Coronary artery (tissue), 2 donors: ENCODE data around the gene TSEN34.
"Not testable (repeated sequence)": the region's sequence is repeated elsewhere in the genome, so short reads cannot be mapped to it uniquely, and the experiment has no call there.

Source experiments
- DNase-seq: peaks from one replicate; pipeline ENCODE4 v3.0.0-alpha.2; 2017; ENCODE audit warnings: low spot score
- H3K27ac ChIP-seq, 2 donors: fragments of 200-600 bp; sonication (generic); one replicate each; pipeline ENCODE4 v1.5.1; 2016 to 2019
- H3K4me3 ChIP-seq: fragments of 200-600 bp; sonication (generic); 2 replicates; pipeline ENCODE4 v1.5.1; 2016; ENCODE audit warnings: mild to moderate bottlenecking, moderate library complexity
- CTCF ChIP-seq: fragments of 200-600 bp; sonication (generic); IDR thresholded peaks from one replicate; pipeline ENCODE4 v1.5.1; 2019; ENCODE audit warnings: antibody characterized with exemption

TSEN34 gene

DNA sequence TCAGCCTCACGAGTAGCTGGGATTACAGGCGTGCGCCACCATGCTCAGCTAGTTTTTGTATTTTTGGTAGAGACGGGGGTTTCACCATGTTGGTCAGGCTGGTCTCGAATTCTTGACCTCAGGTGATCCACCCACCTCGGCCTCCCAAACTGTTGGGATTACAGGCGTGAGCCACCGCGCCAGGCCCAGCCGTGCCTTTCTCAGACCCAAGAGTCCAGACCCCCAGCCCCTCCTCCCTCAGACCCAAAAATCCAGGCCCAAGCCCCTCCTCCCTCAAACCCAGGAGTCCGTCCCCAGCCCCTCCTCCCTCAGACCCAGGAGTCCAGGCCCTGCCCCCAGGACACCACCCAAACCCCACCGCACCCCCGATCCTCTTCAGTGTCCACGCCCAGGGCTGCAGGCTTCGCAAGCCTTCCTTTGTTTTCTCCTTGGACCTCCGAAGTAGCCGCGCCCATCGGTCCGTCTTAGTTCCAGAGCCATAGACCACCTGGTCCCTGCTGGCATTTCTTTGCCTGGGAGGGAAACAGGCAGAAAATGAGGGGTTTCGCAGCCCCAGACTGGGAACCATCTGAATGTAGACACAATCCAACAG, 21.9 kb upstream of the TSEN34 start:
- TF ChIP-seq CTCF, result no peak
- DNase-seq, result no peak
- Histone ChIP-seq H3K4me3 (no peak overlapping the region), H3K27ac (no peak overlapping the region)

GRCh38 chr19:54171736-54172431, 19.2 kb upstream of the TSEN34 start:
- DNase-seq, H3K4me3 ChIP-seq, H3K27ac ChIP-seq: not testable (repeated sequence)

GRCh38 chr19:54172471-54173358, 18.4 kb upstream of the TSEN34 start, which contains the start of gene TMC4:
TMC4 (minus strand) TSS chr19:54173160; CDS start chr19:54173117, 43 bp downstream.
- DNase-seq, result no peak
- Histone ChIP-seq H3K27ac (no peak within 1 kb of the TSS), H3K4me3 (no peak within 1 kb of the TSS)
- TF ChIP-seq CTCF, result no peak

- no peak overlapping the region for H3K27ac ChIP-seq
- no peak for TF ChIP-seq CTCF
- no peak for DNase-seq
- H3K4me3 ChIP-seq, result no peak overlapping the region
Observed at GRCh38 chr19:54173359-54173699, 17.8 kb upstream of the TSEN34 start.

DNA sequence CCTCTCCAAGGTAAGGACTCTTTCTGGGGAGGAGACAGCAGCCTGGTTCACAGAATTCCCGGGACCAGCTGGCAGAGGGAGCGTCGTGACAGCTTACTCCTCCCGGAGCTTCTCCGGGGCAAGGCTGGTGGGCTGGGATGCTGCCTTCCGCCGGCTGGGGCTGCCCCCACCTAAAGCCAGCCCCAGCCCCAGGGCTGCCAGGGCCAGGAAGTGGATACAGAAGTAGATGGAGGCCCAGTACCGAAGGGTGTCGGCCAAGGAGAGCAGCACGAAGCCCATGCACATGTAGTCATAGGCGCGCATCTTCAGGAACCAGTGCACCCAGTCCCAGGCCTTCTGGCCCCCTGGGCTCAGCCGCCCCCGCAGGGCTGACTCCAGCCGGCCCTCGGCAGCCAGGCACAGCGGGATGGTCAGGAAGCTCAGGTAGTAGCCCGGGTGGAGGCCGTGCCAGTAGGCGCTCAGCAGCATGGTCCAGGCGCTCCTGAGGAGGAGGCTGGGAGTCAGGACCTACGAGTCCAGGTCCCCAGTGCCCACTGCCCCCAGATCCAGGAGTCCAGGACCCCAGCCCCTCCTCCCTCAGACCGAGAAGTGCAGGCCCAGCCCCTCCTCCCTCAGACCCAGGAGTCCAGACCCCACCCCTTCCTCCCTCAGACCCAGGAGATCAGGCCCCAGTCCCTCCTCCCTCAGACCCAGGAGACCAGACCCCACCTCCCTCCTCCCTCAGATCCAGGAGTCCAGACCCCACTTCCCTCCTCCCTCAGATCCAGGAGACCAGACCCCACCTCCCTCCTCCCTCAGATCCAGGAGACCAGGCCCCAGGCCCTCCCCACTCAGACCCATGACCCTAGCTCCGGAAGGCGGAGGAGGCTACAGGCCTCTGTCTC, 16.9 kb upstream of the TSEN34 start:
- no peak for DNase-seq
- H3K27ac ChIP-seq, result no peak overlapping the region
- TF ChIP-seq CTCF, result no peak

DNA sequence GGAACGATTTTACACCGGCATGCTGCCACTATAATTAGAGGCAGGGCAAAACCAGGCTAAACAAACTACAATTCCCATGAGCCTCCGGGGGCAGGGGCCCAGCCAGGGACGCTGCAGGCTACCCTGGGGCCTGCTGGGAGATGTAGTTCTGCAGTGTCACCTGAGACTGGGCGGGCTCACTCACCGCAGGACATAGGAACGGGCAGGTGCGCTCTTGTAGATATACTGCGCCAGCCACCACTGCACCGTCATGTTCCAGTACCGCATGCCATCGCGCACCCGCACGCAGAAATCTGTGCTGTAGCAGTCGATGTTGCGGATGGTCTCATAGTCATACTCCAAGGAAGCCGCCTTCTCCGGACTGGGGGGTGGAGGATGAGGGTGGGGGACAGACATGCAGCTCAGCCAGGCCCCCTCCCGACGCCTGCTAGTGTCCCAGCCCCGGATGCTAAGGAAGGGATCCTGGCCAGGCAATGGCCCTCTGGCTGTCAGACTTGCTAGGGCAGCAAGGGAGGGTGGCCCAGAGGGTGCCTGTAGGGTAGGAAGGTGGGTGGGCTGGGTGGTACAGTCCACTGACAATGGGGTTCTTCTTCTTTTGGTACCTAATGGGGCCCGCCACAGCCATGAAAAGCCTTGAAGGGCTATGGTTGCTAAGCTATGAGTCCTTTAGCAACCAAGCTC, 12.4 kb upstream of the TSEN34 start:
- no peak for TF ChIP-seq CTCF
- DNase-seq, result no peak
- Histone ChIP-seq H3K4me3 (no peak overlapping the region), H3K27ac (no peak overlapping the region)

More for the DNA sequence above, 16.9 kb upstream of the TSEN34 start:
- no peak overlapping the region for H3K4me3 ChIP-seq
